Epithelial cell of esophagus (primary cell): ENCODE data around the gene BTF3.

ENCODE experiments used
- DNase-seq: peaks from one replicate; pipeline ENCODE4 v3.0.0; 2010; ENCODE audit warnings: low read depth
- H3K4me3 ChIP-seq: 2 replicates; pipeline ENCODE4 v1.5.1; 2011; ENCODE audit warnings: mild to moderate bottlenecking, low read length, control low read depth
- CTCF ChIP-seq: IDR thresholded peaks from 2 replicates; pipeline ENCODE4 v1.5.1; 2011; ENCODE audit warnings: low read depth, mild to moderate bottlenecking, low read length, control low read depth, inconsistent platforms; ENCODE audit not compliant: insufficient read depth; ENCODE audit errors: missing control alignments

BTF3 gene

GRCh38 chr5:73513996-73514395 is 15.8 kb downstream of the BTF3 start:
- H3K4me3 ChIP-seq, result no peak overlapping the region
- no peak for TF ChIP-seq CTCF

DNA sequence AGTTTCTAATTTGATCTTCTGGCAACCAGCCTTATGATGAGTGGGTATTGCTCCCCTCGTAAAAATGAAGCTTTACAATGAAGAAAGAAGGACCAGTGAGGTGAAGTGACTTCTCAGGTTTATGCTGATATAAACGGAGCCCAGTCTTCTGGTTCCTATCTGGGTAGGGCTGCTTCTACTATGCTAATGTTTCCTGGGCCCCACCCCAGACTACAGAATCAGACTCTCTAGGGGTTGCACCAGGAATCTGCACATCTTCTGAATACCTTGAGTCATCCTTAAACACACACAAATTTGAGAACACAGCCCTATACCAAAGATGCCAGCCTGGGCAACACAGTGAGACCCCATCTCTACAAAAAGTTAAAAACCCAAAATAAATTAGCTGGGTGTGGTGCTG is 16.2 kb downstream of the BTF3 start:
- DNase-seq, result no peak
- TF ChIP-seq CTCF, result no peak
- no peak overlapping the region for H3K4me3 ChIP-seq

More at GRCh38 chr5:73513996-73514395, 15.8 kb downstream of the BTF3 start:
- DNase-seq, result no peak

DNA sequence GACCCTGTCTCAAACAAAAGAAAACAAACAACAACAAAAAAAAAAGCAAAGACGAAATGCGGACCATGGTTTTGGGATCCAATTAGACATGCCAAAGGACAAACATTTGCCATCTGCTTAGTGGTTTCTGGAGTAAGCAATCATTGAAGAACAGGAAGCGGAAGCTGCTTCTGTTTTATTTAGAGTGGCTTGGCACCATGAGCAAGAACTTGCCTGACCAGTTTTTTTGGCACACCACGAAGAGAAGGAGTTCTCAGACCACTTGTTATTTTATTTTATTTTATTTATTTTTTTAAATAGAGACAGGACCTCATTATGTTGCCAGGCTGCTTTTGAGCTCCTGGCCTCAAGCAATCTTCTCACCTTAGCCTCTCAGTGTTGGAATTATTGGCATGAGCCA is 17.0 kb downstream of the BTF3 start:
- no peak for TF ChIP-seq CTCF
- H3K4me3 ChIP-seq, result no peak overlapping the region
- peak; percentile 85 for DNase-seq

DNA sequence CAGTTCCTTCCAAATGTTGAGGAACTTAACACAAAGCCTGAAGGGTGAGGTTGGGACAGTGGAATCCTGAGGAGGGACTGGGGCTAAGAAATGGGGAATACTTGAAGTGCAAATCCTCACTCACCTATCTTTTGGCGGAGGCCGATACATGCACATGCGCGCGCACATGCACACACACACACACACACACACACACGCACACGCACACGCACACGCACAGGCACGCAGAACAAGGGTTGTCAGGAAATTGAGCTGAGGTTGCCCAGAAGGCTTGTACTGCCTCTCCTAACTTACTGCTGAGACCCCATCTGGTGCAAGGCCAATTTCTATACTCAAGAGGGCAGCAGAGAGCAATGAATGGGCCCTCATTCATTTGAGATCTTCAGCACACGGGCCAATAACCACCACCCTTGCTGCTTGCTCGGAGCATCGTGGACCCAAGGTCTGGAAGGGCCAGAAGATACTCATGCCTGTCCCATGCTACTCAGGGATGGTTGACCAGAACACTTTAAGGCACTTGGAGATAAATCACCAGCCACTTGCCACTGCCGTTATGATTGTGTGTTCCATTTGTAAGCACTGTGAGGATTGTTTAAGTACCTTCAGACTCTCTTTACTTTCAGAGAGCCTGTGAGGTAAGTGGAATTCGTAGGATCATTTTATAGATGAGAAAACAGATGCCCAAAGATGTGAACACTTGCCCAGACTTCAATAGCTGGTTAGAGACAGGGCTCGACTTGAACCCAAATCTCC is 21.5 kb downstream of the BTF3 start:
- no peak overlapping the region for H3K4me3 ChIP-seq
- peak; percentile 85 for DNase-seq

DNA sequence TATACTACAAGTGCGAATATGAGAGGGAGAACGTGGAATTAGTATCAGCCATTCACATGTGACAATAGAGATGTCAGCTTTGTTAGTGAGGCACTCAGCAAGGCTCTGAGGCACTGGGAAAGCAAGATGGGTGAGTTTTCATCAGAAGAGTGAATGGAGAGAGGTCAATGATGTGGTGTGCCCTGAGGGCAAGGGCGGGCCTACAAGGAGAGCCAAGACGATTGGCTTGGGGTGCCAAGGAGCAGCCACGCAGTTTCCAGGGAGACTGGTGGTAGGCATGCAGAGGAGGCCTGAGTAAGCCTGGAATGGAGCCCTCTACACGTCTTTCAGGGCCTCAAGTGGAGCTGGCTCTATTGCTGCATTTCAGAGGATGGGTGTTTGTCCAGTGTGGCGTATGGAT is 24.7 kb downstream of the BTF3 start:
- peak; percentile 90 for DNase-seq
- H3K4me3 ChIP-seq, result no peak overlapping the region
- no peak for TF ChIP-seq CTCF

More for the DNA sequence above, 21.5 kb downstream of the BTF3 start:
- peak; percentile 85 for TF ChIP-seq CTCF

DNA sequence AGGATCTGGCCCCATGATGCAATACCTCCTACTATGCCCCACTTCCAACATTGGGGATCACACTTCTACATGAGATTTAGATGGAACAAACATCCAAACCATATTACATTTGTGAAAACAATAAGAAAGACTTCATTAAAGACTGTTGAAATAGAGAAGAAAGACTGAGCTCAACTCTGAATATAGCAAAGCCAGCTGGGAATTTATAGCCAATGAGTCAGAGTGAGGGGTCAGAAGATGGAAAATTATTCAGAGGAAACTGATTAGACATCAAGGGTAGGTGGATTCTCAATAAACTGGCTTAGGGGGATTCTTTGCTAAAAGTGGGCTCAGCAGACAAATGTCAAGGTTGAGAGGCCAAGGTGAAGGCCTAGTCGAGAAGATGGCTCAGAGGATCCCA is 25.6 kb downstream of the BTF3 start:
- DNase-seq, result no peak
- H3K4me3 ChIP-seq, result no peak overlapping the region
- no peak for TF ChIP-seq CTCF
